NOMO-1 treated with DMSO at 0.1 percent for 48 hours (cell line): ENCODE measurements around the gene CA11.

Experiments
- DNase-seq: peaks from one replicate; lab custom pipeline; 2025; ENCODE audit not compliant: unreplicated experiment; lab: John Stamatoyannopoulos, UW

The CA11 gene

GRCh38 chr19:48629599-48630295, 16.2 kb downstream of the CA11 start:
- DNase-seq, result no peak

GRCh38 chr19:48629297-48629598, 16.7 kb downstream of the CA11 start:
- DNase-seq, result no peak

GRCh38 chr19:48628486-48629296, 17.3 kb downstream of the CA11 start:
- DNase-seq, result no peak

GRCh38 chr19:48627865-48628314, 18.1 kb downstream of the CA11 start:
- no peak for DNase-seq

- peak; percentile 18 for DNase-seq
Observed at GRCh38 chr19:48627201-48627864, 18.7 kb downstream of the CA11 start.

GRCh38 chr19:48625891-48626327, 20.1 kb downstream of the CA11 start:
- no peak for DNase-seq

GRCh38 chr19:48624791-48625723, 20.9 kb downstream of the CA11 start:
- no peak for DNase-seq

- no peak for DNase-seq
Observed at GRCh38 chr19:48624067-48624594, 21.9 kb downstream of the CA11 start.

- no peak for DNase-seq
Observed at GRCh38 chr19:48623556-48624066, 22.4 kb downstream of the CA11 start.

GRCh38 chr19:48619692-48620585, 26.0 kb downstream of the CA11 start:
- peak; percentile 27 for DNase-seq

GRCh38 chr19:48618916-48619691, 26.9 kb downstream of the CA11 start, which contains the start of the genes RPL18 and SPHK2:
TSS of gene RPL18 (minus strand) at chr19:48619178. CDS start at chr19:48619143, 35 bp downstream.
TSS of gene SPHK2 (plus strand) at chr19:48619506. CDS start at chr19:48620515, 1,009 bp downstream.
- DNase-seq, result peak; percentile 100

GRCh38 chr19:48618278-48618915, 27.6 kb downstream of the CA11 start:
- no peak for DNase-seq

- DNase-seq, result no peak
Observed at GRCh38 chr19:48617146-48617937, 28.6 kb downstream of the CA11 start.

GRCh38 chr19:48616491-48617056, 29.4 kb downstream of the CA11 start:
- DNase-seq, result no peak

- no peak for DNase-seq
Observed at GRCh38 chr19:48616041-48616436, 29.9 kb downstream of the CA11 start.

GRCh38 chr19:48615231-48616040, 30.6 kb downstream of the CA11 start:
- no peak for DNase-seq
